ENCODE results near the gene HTT-AS.

The HTT-AS gene

GRCh38 chr4:3118312-3118711 is 44.0 kb upstream of the HTT-AS start:
- DNase-seq (ENCODE audit: low read depth) = no peak
- in situ Hi-C loops (cut with HindIII; ENCODE audit: low sequenced_read_pairs) = no loop called here
- no peak overlapping the region for H3K4me3 ChIP-seq (ENCODE audit: low read depth, low read length)
- TF ChIP-seq, protein P1, sequence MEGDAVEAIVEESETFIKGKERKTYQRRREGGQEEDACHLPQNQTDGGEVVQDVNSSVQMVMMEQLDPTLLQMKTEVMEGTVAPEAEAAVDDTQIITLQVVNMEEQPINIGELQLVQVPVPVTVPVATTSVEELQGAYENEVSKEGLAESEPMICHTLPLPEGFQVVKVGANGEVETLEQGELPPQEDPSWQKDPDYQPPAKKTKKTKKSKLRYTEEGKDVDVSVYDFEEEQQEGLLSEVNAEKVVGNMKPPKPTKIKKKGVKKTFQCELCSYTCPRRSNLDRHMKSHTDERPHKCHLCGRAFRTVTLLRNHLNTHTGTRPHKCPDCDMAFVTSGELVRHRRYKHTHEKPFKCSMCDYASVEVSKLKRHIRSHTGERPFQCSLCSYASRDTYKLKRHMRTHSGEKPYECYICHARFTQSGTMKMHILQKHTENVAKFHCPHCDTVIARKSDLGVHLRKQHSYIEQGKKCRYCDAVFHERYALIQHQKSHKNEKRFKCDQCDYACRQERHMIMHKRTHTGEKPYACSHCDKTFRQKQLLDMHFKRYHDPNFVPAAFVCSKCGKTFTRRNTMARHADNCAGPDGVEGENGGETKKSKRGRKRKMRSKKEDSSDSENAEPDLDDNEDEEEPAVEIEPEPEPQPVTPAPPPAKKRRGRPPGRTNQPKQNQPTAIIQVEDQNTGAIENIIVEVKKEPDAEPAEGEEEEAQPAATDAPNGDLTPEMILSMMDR (IDR thresholded peaks at IDR 0.05; ENCODE audit: low read depth, low read length, missing control alignments) = no peak

DNA sequence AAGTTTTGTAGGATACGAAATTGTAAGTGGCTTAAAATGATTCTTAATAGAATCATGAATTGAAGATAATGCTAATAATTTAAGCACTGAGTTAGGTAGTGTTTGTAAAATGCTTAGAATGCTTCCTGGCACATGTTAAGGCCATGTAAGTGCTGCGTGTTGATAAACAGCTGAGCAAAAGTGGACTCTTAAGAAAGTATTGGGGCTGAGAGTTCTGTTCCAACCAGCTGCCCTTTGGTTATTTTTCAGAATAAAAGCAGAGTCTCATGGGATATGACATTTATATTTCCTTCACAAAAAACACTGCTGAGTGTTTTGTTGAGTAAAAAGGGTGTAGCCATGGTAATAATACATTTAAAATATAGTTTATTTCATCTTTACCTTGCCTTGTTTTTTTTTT is 42.6 kb upstream of the HTT-AS start:
- no peak overlapping the region for H3K4me3 ChIP-seq (ENCODE audit: low read depth, low read length)
- TF ChIP-seq, protein P1 (IDR thresholded peaks at IDR 0.05; ENCODE audit: low read depth, low read length, missing control alignments) = no peak
- in situ Hi-C loops (cut with HindIII; ENCODE audit: low sequenced_read_pairs) = no loop called here
- DNase-seq (ENCODE audit: low read depth) = no peak

- in situ Hi-C loops (cut with HindIII; ENCODE audit: low sequenced_read_pairs) = no loop called here
- no peak for DNase-seq (ENCODE audit: low read depth)
- no peak overlapping the region for H3K4me3 ChIP-seq (ENCODE audit: low read depth, low read length)
- TF ChIP-seq, protein P1 (IDR thresholded peaks at IDR 0.05; ENCODE audit: low read depth, low read length, missing control alignments) = no peak
Measured at GRCh38 chr4:3115637-3116270, 41.4 kb upstream of the HTT-AS start.

DNA sequence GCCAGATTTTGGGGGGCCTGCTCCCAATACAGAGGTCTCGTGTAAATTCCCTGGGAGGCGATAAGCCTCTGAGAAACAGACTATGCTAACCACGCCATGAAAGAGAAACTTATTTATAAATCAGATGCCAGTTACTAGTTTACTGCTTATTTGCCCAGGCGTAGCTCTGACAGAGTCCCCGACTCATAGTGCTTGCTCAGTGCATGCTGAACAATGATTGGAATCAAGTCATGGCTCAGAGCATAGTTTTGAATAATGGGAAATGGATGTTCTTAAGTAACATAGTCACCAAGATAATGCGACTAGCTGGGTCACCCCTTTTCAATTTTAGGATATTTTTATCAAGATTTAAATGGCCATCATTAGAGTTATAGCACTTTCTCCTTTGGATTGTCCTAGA is 40.0 kb upstream of the HTT-AS start:
- in situ Hi-C loops (cut with HindIII; ENCODE audit: low sequenced_read_pairs) = no loop called here
- H3K4me3 ChIP-seq (ENCODE audit: low read depth, low read length) = no peak overlapping the region
- TF ChIP-seq, protein P1 (IDR thresholded peaks at IDR 0.05; ENCODE audit: low read depth, low read length, missing control alignments) = no peak
- no peak for DNase-seq (ENCODE audit: low read depth)

DNA sequence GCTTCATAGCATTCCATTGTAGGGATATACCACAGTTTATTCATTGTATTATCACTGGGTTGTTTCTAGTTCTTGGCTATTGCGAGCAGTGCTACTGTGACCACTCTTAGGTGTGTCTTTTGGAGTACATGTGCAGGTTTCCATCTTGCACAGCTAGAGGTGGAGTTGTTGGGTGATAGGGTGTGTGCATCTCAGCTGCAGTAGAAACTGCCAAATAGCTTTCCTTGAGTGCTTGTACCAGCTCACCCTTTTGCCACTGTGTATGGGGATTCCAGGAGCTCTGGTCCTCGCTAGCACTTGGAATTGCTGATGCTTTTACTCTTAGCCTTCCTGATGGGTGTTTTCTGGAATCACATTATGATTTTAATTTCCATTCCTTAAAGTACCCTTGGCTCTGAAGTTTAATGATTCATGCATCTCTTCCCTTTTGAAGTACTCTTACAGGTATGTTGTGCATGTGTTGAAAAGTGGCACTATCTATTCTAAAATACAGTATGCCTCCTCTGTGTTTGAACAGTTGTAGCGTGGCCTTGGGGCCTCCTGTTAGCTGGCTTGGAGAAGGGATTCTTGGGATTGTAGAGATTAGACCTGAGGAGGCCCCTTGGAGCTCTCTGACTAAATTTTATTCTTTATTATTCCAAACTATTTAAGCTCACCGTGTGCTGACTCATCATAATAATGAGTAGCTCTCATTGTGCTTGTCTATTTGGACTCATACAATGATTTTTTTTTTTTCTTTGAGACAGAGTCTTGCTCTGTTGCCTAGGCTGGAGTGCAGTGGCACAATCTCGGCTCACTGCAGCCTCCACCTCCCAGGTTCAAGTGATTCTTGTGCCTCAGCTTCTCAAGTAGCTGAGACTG is 38.5 kb upstream of the HTT-AS start:
- in situ Hi-C loops (cut with HindIII; ENCODE audit: low sequenced_read_pairs) = no loop called here
- no peak overlapping the region for H3K4me3 ChIP-seq (ENCODE audit: low read depth, low read length)
- DNase-seq (ENCODE audit: low read depth) = no peak
- TF ChIP-seq, protein P1 (IDR thresholded peaks at IDR 0.05; ENCODE audit: low read depth, low read length, missing control alignments) = no peak

- no peak for DNase-seq (ENCODE audit: low read depth)
- in situ Hi-C loops (cut with HindIII; ENCODE audit: low sequenced_read_pairs) = no loop called here
- H3K4me3 ChIP-seq (ENCODE audit: low read depth, low read length) = no peak overlapping the region
- TF ChIP-seq, protein P1 (IDR thresholded peaks at IDR 0.05; ENCODE audit: low read depth, low read length, missing control alignments) = no peak
Measured at GRCh38 chr4:3112201-3112600, 37.9 kb upstream of the HTT-AS start.

All from astrocyte of the cerebellum (primary cell).